Heart left ventricle (tissue), 16 donors: ENCODE data around the gene MSH3. TPM values are rescaled to one million over a fixed set of nuclear protein-coding genes. Genes with fewer than 3 reads are reported as not detected.

Experiments
- ATAC-seq, 4 donors: fragments of 200-7000 bp; cut with Tn5 transposase; one replicate each; pipeline ENCODE4 v1.9.1; 2020 to 2022; ENCODE audit warnings: moderate library complexity in 4 of 4, mild to moderate bottlenecking in 3 of 4, moderate number of reproducible peaks in 1 of 4
- DNase-seq, 5 donors: peaks; one replicate each; pipeline ENCODE4 v3.0.0-alpha.2; 2020
- H3K27ac ChIP-seq, 12 donors: fragments of 200-600 bp; sonication (generic) in 4 of 12; one replicate each; pipeline versions ENCODE4 v1.5.0 to v1.8.0; 2016 to 2022; ENCODE audit warnings: mild to moderate bottlenecking in 2 of 12
- H3K27me3 ChIP-seq, 9 donors: fragments of 200-600 bp; sonication (generic) in 2 of 9; one replicate each; pipeline versions ENCODE4 v1.5.1 to v1.8.0; 2016 to 2022; ENCODE audit warnings: mild to moderate bottlenecking in 3 of 9
- H3K36me3 ChIP-seq, 9 donors: fragments of 200-600 bp; sonication (generic) in 2 of 9; one replicate each; pipeline versions ENCODE4 v1.5.0 to v1.8.0; 2018 to 2022; ENCODE audit warnings: mild to moderate bottlenecking in 2 of 9
- H3K4me1 ChIP-seq, 12 donors: fragments of 200-600 bp; sonication (generic) in 4 of 12; one replicate each; pipeline versions ENCODE4 v1.5.0 to v1.8.0; 2016 to 2022; ENCODE audit warnings: mild to moderate bottlenecking in 3 of 12
- H3K4me3 ChIP-seq, 12 donors: fragments of 200-600 bp; sonication (generic) in 4 of 12; one replicate each; pipeline versions ENCODE4 v1.5.0 to v1.8.0; 2017 to 2022; ENCODE audit warnings: mild to moderate bottlenecking in 9 of 12, moderate library complexity in 4 of 12
- H3K9me3 ChIP-seq, 12 donors: fragments of 200-600 bp; sonication (generic) in 4 of 12; one replicate each; pipeline versions ENCODE4 v1.5.0 to v1.8.0; 2016 to 2022; ENCODE audit warnings: mild to moderate bottlenecking in 1 of 12
- POLR2A ChIP-seq, 2 donors: fragments of 450-650 bp; IDR thresholded peaks; one replicate each; pipeline ENCODE4 v1.6.1; 2017; ENCODE audit warnings: antibody characterized with exemption in 2 of 2, mild to moderate bottlenecking in 2 of 2, moderate library complexity in 2 of 2
- WGBS, 4 donors: extraction: QIAGEN DNeasy Blood & Tissue Kit in 2 of 4; methylation state at CpG; one replicate each; pipeline versions ENCODE4 v1.1.5 to v1.1.7; 2013 to 2018; 5-methylcytosine and 5-hydroxymethylcytosine counted together
- intact Hi-C, 10 donors: fragments of 100-400 bp; cut with DNase I; formaldehyde crosslinking; loops; one replicate each; pipeline versions ENCODE4 v1.11.1 to v1.14.2; 2022
- polyA plus RNA-seq, 2 donors: library from polyadenylated mRNA; stranded (reverse); fragments of 200-250 nt; gene quantifications; one replicate each; pipeline ENCODE4 v1.2.3, GENCODE V29; 2013
- total RNA-seq, 9 donors: library from RNA; depleted of rRNA in 2 of 9; stranded (reverse); fragments of >200 nt in 2 of 9; fragmentation: NEBNext Ultra II Directional in 3 of 9; extraction: Animal tissue kit (Norgen Biotek cat#: 25700) in 3 of 9; gene quantifications; one replicate each; pipeline versions ENCODE4 v1.1.0 to v1.2.4, GENCODE V29; 2016 to 2023
- TF ChIP-seq, protein P1 (sequence below), 12 donors: fragments of 200-600 bp; sonication (generic) in 4 of 12; IDR thresholded peaks; one replicate each; pipeline versions ENCODE4 v1.5.0 to v1.8.0; 2018 to 2022; ENCODE audit warnings: antibody characterized with exemption in 12 of 12, mild to moderate bottlenecking in 5 of 12
- donor health status: ischemic (EF 13 %, LVEDD 7.1; RV severe dilation, severe dysfunction).
- donor health status: healthy with polysubstance abuse.
- donor health status: DM: no; HTN: yes; CAD: no.
- donor health status: DM: no; HTN: no; CAD: no.
- donor health status: ischemic (EF 25% LVEDD 6.9; RV normal size, moderate dysfunction).
- donor health status: ischemic (EF 25% LVEDD 5.7; RV mildly dilated, moderate dysfunction).
- donor health status: healthy.
- donor health status: DM: yes; HTN: yes; CAD: no.
- donor health status: ischemic (EF 35%, LVEDD 5.7; RV mildly dilated, moderate dysfunction).
- donor health status: nonischemic (EF 11% LVEDD 7.7; RV severe dilation, severe dysfunction).
- donor health status: DM: yes; HTN: yes; CAD: no.
- donor health status: PGD.
- donor health status: ischemic (EF 29% LVEDD 5.4; RV normal size, mild dysfunction).
- donor health status: nonischemic (EF 23%, LVEDD 6.1; RV moderate dilation, normal function).

MSH3 gene
- total and polyA plus RNA-seq, 11 donors, result 2.9 to 15.8 (median 8.4) TPM

DNA sequence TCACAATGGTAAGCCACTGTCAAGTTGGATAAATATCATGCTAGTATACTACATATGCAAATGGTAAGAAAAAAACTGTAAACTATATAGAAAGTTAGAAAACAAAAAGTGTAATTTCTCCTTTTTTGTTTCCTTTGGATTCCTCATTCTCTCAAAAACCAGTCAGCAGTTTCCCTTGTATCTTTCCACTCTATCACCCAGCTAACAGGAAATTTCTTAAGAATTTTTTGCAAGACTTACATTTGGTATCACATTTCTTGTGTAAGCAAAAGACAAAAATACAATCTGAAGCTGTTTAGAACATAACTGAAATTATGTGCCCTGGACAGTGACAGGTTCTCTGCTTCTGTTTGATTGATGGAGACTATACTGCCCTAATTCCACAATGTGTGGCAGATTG lies 25.2 kb upstream of the MSH3 start:
- ATAC-seq (no peak), DNase-seq (no peak)
- H3K27me3 ChIP-seq, result no peaks in the 10 kb centered on the region
- intact Hi-C loops, result no loop called here
- H3K36me3 ChIP-seq, result peaks cover 0 to 23% (median 13%) of the 10 kb centered on the region in 9 donors
- H3K4me1 ChIP-seq, result no peaks in the 10 kb centered on the region
- TF ChIP-seq, protein P1, sequence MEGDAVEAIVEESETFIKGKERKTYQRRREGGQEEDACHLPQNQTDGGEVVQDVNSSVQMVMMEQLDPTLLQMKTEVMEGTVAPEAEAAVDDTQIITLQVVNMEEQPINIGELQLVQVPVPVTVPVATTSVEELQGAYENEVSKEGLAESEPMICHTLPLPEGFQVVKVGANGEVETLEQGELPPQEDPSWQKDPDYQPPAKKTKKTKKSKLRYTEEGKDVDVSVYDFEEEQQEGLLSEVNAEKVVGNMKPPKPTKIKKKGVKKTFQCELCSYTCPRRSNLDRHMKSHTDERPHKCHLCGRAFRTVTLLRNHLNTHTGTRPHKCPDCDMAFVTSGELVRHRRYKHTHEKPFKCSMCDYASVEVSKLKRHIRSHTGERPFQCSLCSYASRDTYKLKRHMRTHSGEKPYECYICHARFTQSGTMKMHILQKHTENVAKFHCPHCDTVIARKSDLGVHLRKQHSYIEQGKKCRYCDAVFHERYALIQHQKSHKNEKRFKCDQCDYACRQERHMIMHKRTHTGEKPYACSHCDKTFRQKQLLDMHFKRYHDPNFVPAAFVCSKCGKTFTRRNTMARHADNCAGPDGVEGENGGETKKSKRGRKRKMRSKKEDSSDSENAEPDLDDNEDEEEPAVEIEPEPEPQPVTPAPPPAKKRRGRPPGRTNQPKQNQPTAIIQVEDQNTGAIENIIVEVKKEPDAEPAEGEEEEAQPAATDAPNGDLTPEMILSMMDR (IDR thresholded peaks at IDR 0.05), result no peak
- no peak for TF ChIP-seq POLR2A (IDR thresholded peaks at IDR 0.05)
- no peak overlapping the region for H3K4me3 ChIP-seq
- H3K27ac ChIP-seq, result peak overlapping the region in 1 of 12 donors; percentile 53
- H3K9me3 ChIP-seq, result no peaks in the 10 kb centered on the region

- no peaks in the 10 kb centered on the region for H3K4me1 ChIP-seq
- intact Hi-C loops, result no loop called here
- DNase-seq (no peak), ATAC-seq (no peak)
- TF ChIP-seq, protein P1 (IDR thresholded peaks at IDR 0.05), result no peak
- no peak for TF ChIP-seq POLR2A (IDR thresholded peaks at IDR 0.05)
- H3K27ac ChIP-seq, result no peak overlapping the region
- no peaks in the 10 kb centered on the region for H3K9me3 ChIP-seq
- 91 to 93% (median 92%) methylated on average over 11 of the region's 11 CpGs for WGBS, 4 donors
- peaks cover 0 to 39% (median 15%) of the 10 kb centered on the region in 9 donors for H3K36me3 ChIP-seq
- H3K4me3 ChIP-seq, result no peak overlapping the region
- no peaks in the 10 kb centered on the region for H3K27me3 ChIP-seq
These were observed 22.9 kb upstream of the MSH3 start for GRCh38 chr5:80631278-80632259.

- Histone ChIP-seq H3K27me3 (no peaks in the 10 kb centered on the region), H3K4me3 (no peak overlapping the region), H3K27ac (no peak overlapping the region), H3K4me1 (no peaks in the 10 kb centered on the region), H3K9me3 (no peaks in the 10 kb centered on the region), H3K36me3 (peaks cover 0 to 50% (median 22%) of the 10 kb centered on the region in 9 donors)
- TF ChIP-seq, protein P1 (IDR thresholded peaks at IDR 0.05), result no peak
- TF ChIP-seq POLR2A (IDR thresholded peaks at IDR 0.05), result no peak
- intact Hi-C loops, result no loop called here
- DNase-seq, result no peak
- no peak for ATAC-seq
- 74 to 87% (median 81%) methylated on average over 2 of the region's 2 CpGs for WGBS, 4 donors
These were observed 21.8 kb upstream of the MSH3 start for GRCh38 chr5:80632700-80633099.

DNA sequence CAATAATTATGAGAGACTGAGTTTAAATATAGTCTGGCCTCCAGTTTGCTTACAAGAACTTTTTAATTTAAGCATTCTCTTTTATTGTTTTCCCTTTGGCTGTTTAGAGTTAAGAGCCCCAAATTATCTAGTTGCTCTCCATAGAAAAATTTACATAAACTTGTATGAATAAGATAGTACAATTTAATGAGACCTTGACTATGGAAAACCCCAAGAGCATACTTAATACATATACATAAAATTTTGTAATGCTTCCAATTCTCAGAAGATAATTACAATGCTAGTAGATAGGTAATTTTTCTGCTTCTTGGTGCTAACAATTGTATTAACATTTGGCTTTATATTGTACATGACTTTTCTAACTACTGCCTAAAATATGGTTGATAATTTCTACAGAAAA lies 20.3 kb upstream of the MSH3 start:
- Histone ChIP-seq H3K27me3 (no peaks in the 10 kb centered on the region), H3K36me3 (peaks cover 0 to 58% (median 23%) of the 10 kb centered on the region in 9 donors), H3K27ac (no peak overlapping the region), H3K4me3 (no peak overlapping the region), H3K9me3 (no peaks in the 10 kb centered on the region), H3K4me1 (no peaks in the 10 kb centered on the region)
- no peak for TF ChIP-seq POLR2A (IDR thresholded peaks at IDR 0.05)
- TF ChIP-seq, protein P1 (IDR thresholded peaks at IDR 0.05), result no peak
- intact Hi-C loops, result no loop called here
- no peak for ATAC-seq
- DNase-seq, result no peak
